LNCaP clone FGC (cell line): Measurements from ENCODE around the gene USP34.
"Not testable (repeated sequence)": the region's sequence is repeated elsewhere in the genome, so short reads cannot be mapped to it uniquely, and the experiment has no call there.

ENCODE experiments used
- DNase-seq: peaks from one replicate; pipeline ENCODE4 v3.0.0-alpha.2; 2011; ENCODE audit warnings: low read depth
- H3K4me3 ChIP-seq: 2 replicates; pipeline ENCODE4 v1.5.1; 2011; ENCODE audit warnings: mild to moderate bottlenecking, low read depth, low read length, control low read depth
- TF ChIP-seq, protein P1 (sequence below): IDR thresholded peaks from 2 replicates; pipeline ENCODE4 v1.5.1; 2012; ENCODE audit warnings: mild to moderate bottlenecking; ENCODE audit not compliant: control insufficient read depth, insufficient read depth; ENCODE audit errors: extremely low read depth

Gene USP34

DNA sequence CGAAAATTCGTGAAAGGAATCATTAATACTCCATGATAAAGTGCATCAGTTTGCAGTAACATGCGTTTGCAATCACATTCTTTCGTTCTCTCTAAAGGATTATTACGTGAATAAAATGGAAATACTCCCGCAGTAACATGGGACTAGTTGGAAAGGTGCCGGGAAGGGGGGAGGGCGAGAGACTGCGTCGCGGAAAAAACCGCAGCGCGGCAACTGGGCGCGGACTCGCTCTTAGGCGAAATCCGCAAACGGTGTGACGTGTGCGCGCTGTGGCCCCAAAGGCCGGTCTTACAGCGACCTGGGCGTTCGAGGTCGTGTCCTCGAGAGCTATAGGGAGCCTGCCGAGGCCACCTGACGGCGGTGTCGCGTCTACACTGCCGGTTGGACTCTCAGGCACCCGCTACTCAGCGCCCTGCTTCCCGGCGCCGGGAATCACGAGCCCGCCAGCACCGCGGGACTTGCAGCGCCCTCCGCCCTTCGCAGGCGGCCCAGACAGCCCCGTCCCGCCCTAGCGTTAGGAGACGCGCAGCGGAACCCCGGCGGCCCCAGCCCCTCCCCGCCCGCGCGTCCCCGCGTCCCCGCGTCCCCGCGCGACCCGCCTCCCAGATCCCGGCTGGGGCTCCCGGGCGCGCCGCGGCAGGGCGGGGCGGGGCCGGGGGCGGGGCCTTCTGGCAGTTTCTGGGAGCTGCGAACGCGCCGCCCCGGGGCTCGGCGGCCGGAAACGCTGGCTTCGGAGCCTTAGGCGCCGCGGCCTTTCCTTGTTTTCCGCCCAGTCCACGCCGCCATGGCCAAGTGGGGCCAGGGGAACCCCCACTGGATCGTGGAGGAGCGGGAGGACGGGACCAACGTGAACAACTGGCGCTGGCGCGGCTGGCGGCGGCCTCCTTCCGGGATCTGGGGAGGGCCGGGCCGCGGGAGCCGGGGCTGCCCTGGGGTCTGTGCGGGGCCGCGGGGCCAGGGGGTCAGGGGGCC, 293.8 kb downstream of the USP34 start:
- peak; percentile 49 for DNase-seq
- TF ChIP-seq, protein P1, sequence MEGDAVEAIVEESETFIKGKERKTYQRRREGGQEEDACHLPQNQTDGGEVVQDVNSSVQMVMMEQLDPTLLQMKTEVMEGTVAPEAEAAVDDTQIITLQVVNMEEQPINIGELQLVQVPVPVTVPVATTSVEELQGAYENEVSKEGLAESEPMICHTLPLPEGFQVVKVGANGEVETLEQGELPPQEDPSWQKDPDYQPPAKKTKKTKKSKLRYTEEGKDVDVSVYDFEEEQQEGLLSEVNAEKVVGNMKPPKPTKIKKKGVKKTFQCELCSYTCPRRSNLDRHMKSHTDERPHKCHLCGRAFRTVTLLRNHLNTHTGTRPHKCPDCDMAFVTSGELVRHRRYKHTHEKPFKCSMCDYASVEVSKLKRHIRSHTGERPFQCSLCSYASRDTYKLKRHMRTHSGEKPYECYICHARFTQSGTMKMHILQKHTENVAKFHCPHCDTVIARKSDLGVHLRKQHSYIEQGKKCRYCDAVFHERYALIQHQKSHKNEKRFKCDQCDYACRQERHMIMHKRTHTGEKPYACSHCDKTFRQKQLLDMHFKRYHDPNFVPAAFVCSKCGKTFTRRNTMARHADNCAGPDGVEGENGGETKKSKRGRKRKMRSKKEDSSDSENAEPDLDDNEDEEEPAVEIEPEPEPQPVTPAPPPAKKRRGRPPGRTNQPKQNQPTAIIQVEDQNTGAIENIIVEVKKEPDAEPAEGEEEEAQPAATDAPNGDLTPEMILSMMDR: no peak
- peak overlapping the region; percentile 61 for H3K4me3 ChIP-seq

DNA sequence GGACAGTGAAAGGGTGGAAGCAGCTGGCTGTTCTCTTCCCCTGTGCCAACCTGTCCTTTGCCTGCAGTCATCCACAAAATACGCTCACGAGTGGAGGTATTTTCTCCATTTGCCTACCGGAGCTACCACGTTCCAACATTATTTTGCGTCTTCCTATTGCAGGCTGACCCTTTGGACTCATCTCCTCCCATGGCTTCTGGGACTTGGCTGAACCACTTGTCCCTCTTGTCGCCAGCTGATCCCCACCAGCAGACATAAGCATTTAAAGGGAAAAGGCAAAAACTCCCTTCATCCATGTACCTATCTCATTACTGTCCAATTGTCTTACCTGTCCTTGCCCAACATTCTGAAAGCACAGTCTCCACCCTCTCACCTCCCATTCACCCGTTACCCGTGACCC, 295.9 kb downstream of the USP34 start:
- H3K4me3 ChIP-seq: no peak overlapping the region
- TF ChIP-seq, protein P1: no peak
- no peak for DNase-seq

- no peak for DNase-seq
- TF ChIP-seq, protein P1: no peak
These were observed 297.8 kb downstream of the USP34 start for GRCh38 chr2:61173116-61173515.

GRCh38 chr2:61172671-61173070, 298.2 kb downstream of the USP34 start:
- DNase-seq: no peak

More at GRCh38 chr2:61173116-61173515, 297.8 kb downstream of the USP34 start:
- H3K4me3 ChIP-seq: no peak overlapping the region

DNA sequence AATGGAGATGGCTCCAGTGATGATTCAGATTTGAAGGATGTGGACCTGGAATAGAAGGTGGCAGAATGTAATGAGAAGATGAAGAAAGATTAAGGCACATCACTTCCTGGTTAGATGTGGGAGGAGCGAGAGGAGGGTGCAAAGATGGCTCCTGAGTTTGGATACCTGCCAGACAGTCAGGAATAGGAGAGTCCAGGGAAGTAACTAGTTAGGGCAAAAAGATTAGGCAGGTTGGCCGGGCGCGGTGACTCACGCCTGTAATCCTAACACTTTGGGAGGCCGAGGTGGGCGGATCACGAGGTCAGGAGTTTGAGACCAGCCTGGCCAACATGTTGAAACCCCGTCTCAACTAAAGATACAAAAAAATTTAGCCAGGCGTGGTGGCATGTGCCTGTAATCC, 303.3 kb downstream of the USP34 start:
- DNase-seq: no peak
- no peak overlapping the region for H3K4me3 ChIP-seq
- TF ChIP-seq, protein P1: no peak

More at GRCh38 chr2:61172671-61173070, 298.2 kb downstream of the USP34 start:
- TF ChIP-seq, protein P1: no peak
- H3K4me3 ChIP-seq: no peak overlapping the region

DNA sequence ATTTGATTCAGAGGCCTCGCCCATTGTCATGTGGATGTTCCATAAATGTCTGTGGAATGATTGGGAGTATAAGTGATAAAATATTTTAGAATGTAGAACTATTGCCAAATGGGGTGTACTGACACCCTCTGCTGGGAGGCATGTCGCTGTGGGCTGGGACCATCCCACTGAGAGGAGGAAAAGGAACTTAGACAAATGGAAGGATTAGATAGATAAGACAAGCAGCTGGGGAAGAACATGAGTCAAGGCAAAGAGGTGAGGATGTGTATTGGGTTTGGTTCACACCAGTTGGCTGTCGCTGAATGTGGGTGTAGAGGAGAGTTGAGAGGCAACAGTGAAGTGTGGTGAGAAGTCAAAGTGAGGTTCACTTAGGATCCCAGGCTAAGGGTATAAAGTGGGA, 304.9 kb downstream of the USP34 start:
- TF ChIP-seq, protein P1: no peak
- DNase-seq: no peak
- H3K4me3 ChIP-seq: no peak overlapping the region

GRCh38 chr2:61165082-61165481, 305.8 kb downstream of the USP34 start:
- not testable (repeated sequence) for DNase-seq

More at GRCh38 chr2:61165082-61165481, 305.8 kb downstream of the USP34 start:
- H3K4me3 ChIP-seq: not testable (repeated sequence)
